ENCODE measurements around the gene RAB17. TPM values are rescaled to one million over a fixed set of nuclear protein-coding genes. Genes with fewer than 3 reads are reported as not detected.

RAB17 gene
- total RNA-seq, 2 donors from 2014 or later, result 32.5 to 34.7 TPM

DNA sequence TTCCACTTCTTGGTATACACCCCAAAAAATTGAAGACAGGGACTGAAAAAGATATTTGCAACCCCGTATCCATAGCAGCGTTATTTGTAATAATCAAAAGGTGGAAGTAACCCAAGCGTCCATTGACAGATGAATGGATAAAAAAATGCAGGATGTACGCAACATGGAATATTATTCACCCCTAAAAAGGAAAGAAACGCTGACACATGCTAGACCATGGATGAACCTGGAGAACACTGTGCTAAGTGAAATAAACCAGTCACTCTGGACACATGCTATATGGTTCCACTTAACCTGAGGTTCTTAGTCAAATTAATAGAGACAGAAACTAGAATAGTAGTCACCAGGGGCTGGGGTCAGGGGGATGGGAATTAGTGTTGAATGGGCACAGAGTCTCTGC lies 62.8 kb downstream of the RAB17 start:
- no peaks in the 10 kb centered on the region for H3K4me1 ChIP-seq
- no peak overlapping the region for H3K4me3 ChIP-seq
- H3K9ac ChIP-seq (ENCODE audit: low read depth in 2 of 2, low read length in 2 of 2), result no peak overlapping the region
- intact Hi-C loops (cut with DNase I), result no loop called here
- TF ChIP-seq, protein P1, sequence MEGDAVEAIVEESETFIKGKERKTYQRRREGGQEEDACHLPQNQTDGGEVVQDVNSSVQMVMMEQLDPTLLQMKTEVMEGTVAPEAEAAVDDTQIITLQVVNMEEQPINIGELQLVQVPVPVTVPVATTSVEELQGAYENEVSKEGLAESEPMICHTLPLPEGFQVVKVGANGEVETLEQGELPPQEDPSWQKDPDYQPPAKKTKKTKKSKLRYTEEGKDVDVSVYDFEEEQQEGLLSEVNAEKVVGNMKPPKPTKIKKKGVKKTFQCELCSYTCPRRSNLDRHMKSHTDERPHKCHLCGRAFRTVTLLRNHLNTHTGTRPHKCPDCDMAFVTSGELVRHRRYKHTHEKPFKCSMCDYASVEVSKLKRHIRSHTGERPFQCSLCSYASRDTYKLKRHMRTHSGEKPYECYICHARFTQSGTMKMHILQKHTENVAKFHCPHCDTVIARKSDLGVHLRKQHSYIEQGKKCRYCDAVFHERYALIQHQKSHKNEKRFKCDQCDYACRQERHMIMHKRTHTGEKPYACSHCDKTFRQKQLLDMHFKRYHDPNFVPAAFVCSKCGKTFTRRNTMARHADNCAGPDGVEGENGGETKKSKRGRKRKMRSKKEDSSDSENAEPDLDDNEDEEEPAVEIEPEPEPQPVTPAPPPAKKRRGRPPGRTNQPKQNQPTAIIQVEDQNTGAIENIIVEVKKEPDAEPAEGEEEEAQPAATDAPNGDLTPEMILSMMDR (IDR thresholded peaks at IDR 0.05), result no peak
- no peaks in the 10 kb centered on the region for H3K36me3 ChIP-seq
- H3K27ac ChIP-seq, result no peak overlapping the region
- H3K9me3 ChIP-seq, result no peaks in the 10 kb centered on the region
- DNase-seq, result no peak
- H3K27me3 ChIP-seq, result no peaks in the 10 kb centered on the region

DNA sequence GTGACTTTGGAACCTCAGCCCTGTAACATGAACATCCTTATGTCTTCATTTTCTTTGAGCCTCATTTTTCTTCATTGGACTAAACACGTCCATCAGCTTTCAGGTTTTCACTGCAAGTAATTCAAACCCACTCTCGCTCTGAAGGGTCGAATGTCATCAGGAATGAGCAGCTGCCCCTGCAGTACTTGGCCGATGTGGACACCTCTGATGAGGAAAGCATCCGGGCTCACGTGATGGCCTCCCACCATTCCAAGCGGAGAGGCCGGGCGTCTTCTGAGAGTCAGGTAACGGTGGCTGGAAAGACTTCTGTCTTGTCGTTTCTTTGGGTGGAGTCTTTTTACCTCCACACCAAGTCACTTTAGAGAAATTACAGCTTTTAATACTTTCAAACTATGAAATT lies 63.3 kb downstream of the RAB17 start:
- H3K4me1 ChIP-seq, result no peaks in the 10 kb centered on the region
- no peak overlapping the region for H3K9ac ChIP-seq (ENCODE audit: low read depth in 2 of 2, low read length in 2 of 2)
- no peaks in the 10 kb centered on the region for H3K9me3 ChIP-seq
- TF ChIP-seq, protein P1 (IDR thresholded peaks at IDR 0.05), result no peak
- H3K27ac ChIP-seq, result no peak overlapping the region
- no peaks in the 10 kb centered on the region for H3K27me3 ChIP-seq
- no peak overlapping the region for H3K4me3 ChIP-seq
- no peaks in the 10 kb centered on the region for H3K36me3 ChIP-seq
- intact Hi-C loops (cut with DNase I), result no loop called here
- no peak for DNase-seq

DNA sequence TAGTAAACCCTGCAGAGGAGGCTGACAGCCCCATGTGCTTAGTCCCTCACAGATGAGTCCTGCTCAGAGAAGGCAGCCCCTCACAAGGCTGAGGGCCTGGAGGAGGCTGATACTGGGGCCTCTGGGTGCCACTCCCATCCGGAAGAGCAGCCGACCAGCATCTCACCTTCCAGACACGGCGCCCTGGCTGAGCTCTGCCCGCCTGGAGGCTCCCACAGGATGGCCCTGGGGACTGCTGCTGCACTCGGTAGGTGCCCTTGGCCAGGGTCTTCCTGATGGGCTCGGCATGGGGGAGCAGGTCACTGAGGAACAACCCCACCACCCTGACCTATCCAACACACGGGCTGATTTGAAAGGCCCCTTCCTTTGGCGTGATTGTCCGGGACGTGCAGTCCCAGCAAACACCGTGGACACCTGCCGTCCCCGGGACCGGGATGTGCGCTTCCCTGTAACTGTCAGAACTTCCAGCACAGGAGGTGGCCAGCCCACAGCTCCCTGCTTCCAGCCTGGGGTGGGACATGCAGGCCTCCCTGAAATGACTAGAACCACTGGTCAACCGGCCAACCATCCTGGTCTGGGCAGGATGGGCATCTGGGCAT lies 64.9 kb downstream of the RAB17 start:
- no peak for DNase-seq
- no peak overlapping the region for H3K9ac ChIP-seq (ENCODE audit: low read depth in 2 of 2, low read length in 2 of 2)
- no peaks in the 10 kb centered on the region for H3K27me3 ChIP-seq
- no peaks in the 10 kb centered on the region for H3K4me1 ChIP-seq
- intact Hi-C loops (cut with DNase I), result no loop called here
- no peak overlapping the region for H3K27ac ChIP-seq
- no peaks in the 10 kb centered on the region for H3K9me3 ChIP-seq
- TF ChIP-seq, protein P1 (IDR thresholded peaks at IDR 0.05), result no peak
- no peak overlapping the region for H3K4me3 ChIP-seq
- H3K36me3 ChIP-seq, result no peaks in the 10 kb centered on the region

DNA sequence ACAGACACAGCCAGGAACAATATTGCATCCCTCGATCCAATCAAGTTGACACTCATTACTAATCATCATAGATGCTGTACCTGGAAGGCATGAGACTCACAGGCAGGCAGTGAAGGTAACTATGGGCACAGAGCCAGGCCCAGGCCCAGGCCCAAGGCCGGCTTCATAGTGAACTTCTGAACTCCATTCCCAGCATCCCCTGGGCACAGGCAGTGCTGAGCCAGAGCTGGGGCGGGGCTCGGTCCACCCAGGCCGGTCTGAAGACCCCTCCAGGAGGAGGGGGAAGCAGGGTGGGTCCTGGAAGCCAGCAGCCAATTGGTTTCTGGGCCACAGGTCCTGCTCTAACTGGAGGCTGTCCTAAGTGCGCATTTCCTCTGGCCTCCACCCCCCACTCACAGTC lies 65.9 kb downstream of the RAB17 start:
- no peak for DNase-seq
- H3K27ac ChIP-seq, result no peak overlapping the region

More for the DNA sequence above, 65.9 kb downstream of the RAB17 start:
- TF ChIP-seq, protein P1 (IDR thresholded peaks at IDR 0.05), result no peak
- intact Hi-C loops (cut with DNase I), result no loop called here
- no peak overlapping the region for H3K9ac ChIP-seq (ENCODE audit: low read depth in 2 of 2, low read length in 2 of 2)
- H3K9me3 ChIP-seq, result no peaks in the 10 kb centered on the region
- no peaks in the 10 kb centered on the region for H3K36me3 ChIP-seq
- no peaks in the 10 kb centered on the region for H3K27me3 ChIP-seq
- no peaks in the 10 kb centered on the region for H3K4me1 ChIP-seq
- H3K4me3 ChIP-seq, result no peak overlapping the region

Other genes with a start within 250 kb of the RAB17 start
- gene COL6A3, start 176.6 kb downstream of the RAB17 start, total RNA-seq, result 10 to 100 TPM; 28.4 to 80.9 TPM
- gene MLPH, start 103.5 kb downstream of the RAB17 start, total RNA-seq, result 100 to 1,000 TPM in 1 of 2 donors, 10 to 100 TPM in 1; 87.9 to 111 TPM
- gene PRLH, start 24.2 kb downstream of the RAB17 start, total RNA-seq, result not detected
- gene LRRFIP1, start 36.9 kb upstream of the RAB17 start, total RNA-seq, result 100 to 1,000 TPM; 114 to 133 TPM
- gene RBM44, start 208.0 kb upstream of the RAB17 start, total RNA-seq, result under 1 TPM; 0.35 to 0.48 TPM

Data from colonic mucosa (tissue), 4 donors.